ENCODE measurements around the gene MARK1. TPM values are rescaled to one million over a fixed set of nuclear protein-coding genes. Genes with fewer than 3 reads are reported as not detected.

MARK1 gene
- total RNA-seq, 1 donor from 2014 or later, result 1.7 TPM

Other genes starting within 250 kb of the MARK1 start
- 124 and 125 TPM in 2 replicates for gene C1orf115, start 162.2 kb downstream of the MARK1 start, total RNA-seq
- gene MTARC2, start 220.2 kb downstream of the MARK1 start, total RNA-seq, result 11.0 and 23.5 TPM in 2 replicates